ENCODE results near the gene PDXK. TPM values are rescaled to one million over a fixed set of nuclear protein-coding genes. Genes with fewer than 3 reads are reported as not detected.

PDXK gene
- total and polyA plus RNA-seq, 2 donors (not counting 3 experiments of a cell fraction or from before 2014, with no cell fraction given) = 44.2 to 59.1 TPM

GRCh38 chr21:43775190-43775589 lies 56.3 kb downstream of the PDXK start:
- peaks cover 3 to 10% of the 10 kb centered on the region in 2 experiments for H3K36me3 ChIP-seq (ENCODE audit: control insufficient read depth in 2 of 2, extremely low read depth in 1 of 2, insufficient read depth in 2 of 2, low read length in 2 of 2)
- intact Hi-C loops (cut with micrococcal nuclease) = loop anchor here (10.0 kb wide), 1 partner anchor 110 kb away; no protein-coding TSS in a partner anchor
- no peaks in the 10 kb centered on the region for H4K20me1 ChIP-seq (replicated peaks; ENCODE audit: control insufficient read depth, extremely low read depth, insufficient read depth, low read length)
- TF ChIP-seq FOS (IDR thresholded peaks at IDR 0.05; ENCODE audit: borderline replicate concordance, insufficient read depth, low read length) (no peak), POLR2AphosphoS5 (IDR thresholded peaks at IDR 0.05; ENCODE audit: insufficient read depth, low read depth, low read length) (no peak), GATA2 (IDR thresholded peaks at IDR 0.05; ENCODE audit: insufficient read depth, insufficient read length, low read depth, low read length) (no peak), MYC (IDR thresholded peaks at IDR 0.05; ENCODE audit: low read depth, low read length) (no peak), MAX (IDR thresholded peaks at IDR 0.05; ENCODE audit: insufficient read depth, insufficient read length) (no peak), POLR2A (IDR thresholded peaks at IDR 0.05; ENCODE audit: low read depth, low read length) (no peak), EZH2 (IDR thresholded peaks at IDR 0.05; ENCODE audit: borderline replicate concordance, low read depth, low read length, severe bottlenecking) (no peak), CTCF (IDR thresholded peaks at IDR 0.05; ENCODE audit: extremely low read depth in 1 of 2, insufficient read depth in 1 of 2, low read depth in 1 of 2, low read length in 2 of 2) (no peak), JUN (IDR thresholded peaks at IDR 0.05; ENCODE audit: borderline replicate concordance, insufficient read depth, insufficient read length, low read depth) (no peak)
- H3K27me3 ChIP-seq (ENCODE audit: control insufficient read depth in 2 of 2, insufficient read depth in 2 of 2, low read length in 2 of 2) = peaks cover 2% of the 10 kb centered on the region in 2 experiments
- peak overlapping the region; percentile 64 to 82 (median 72) for H3K4me3 ChIP-seq (replicated peaks in 1 of 3; ENCODE audit: insufficient read depth in 1 of 3, low read depth in 1 of 3, low read length in 3 of 3)
- ChIA-PET CTCF (no interaction called here), POLR2A (no interaction called here)
- DNase-seq (ENCODE audit: low read depth, low spot score) (no peak), FAIRE-seq (no peak)
- BruUV-seq (replicated peaks) = no TSS peak
- H2AFZ ChIP-seq (ENCODE audit: low read depth, low read length) = no peak overlapping the region
- peaks cover 18% of the 10 kb centered on the region for H3K79me2 ChIP-seq (ENCODE audit: control insufficient read depth, insufficient read depth, low read length)
- H3K9me3 ChIP-seq (replicated peaks; ENCODE audit: control insufficient read depth, insufficient read depth, low read length) = no peaks in the 10 kb centered on the region
- peaks cover 12% of the 10 kb centered on the region for H3K4me1 ChIP-seq (ENCODE audit: control insufficient read depth, extremely low read depth, insufficient read depth, low read length)
- no peaks in the 10 kb centered on the region for H3K9me1 ChIP-seq (replicated peaks; ENCODE audit: control insufficient read depth, extremely low read depth, insufficient read depth, low read length)
- peak overlapping the region; percentile 94 for H3K4me2 ChIP-seq (ENCODE audit: insufficient read depth, low read length)
- dilution Hi-C loops (cut with MboI; ENCODE audit: extremely low pct_ligation_motif_present, low sequenced_read_pairs) = no loop called here
- peak overlapping the region; percentile 52 for H3K9ac ChIP-seq (replicated peaks; ENCODE audit: extremely low read depth, insufficient read depth, low read length)
- no peak overlapping the region for H3K27ac ChIP-seq (ENCODE audit: insufficient read depth, low read depth, low read length)

All from endothelial cell of umbilical vein (primary cell).